ENCODE results near the gene EHMT2.
"Not testable (repeated sequence)": the region's sequence is repeated elsewhere in the genome, so short reads cannot be mapped to it uniquely, and the experiment has no call there.

The EHMT2 gene

GRCh38 chr6:31897612-31898382 is at the start of gene EHMT2:
TSS of gene EHMT2 (minus strand) at chr6:31897698. CDS start at chr6:31897677, 21 bp downstream.
- peak; percentile 88 for DNase-seq (ENCODE audit: low spot score)

GRCh38 chr6:31947070-31947675 is 49.7 kb upstream of the EHMT2 start:
- no peak for DNase-seq (ENCODE audit: low spot score)

GRCh38 chr6:31946370-31946885 is 48.9 kb upstream of the EHMT2 start:
- no peak for DNase-seq (ENCODE audit: low spot score)

GRCh38 chr6:31945507-31946369 is 48.2 kb upstream of the EHMT2 start, which contains the start of gene CFB:
TSS of gene CFB (plus strand) at chr6:31946095. CDS start at chr6:31946222, 127 bp downstream.
- no peak for DNase-seq (ENCODE audit: low spot score)

- DNase-seq (ENCODE audit: low spot score), result no peak
These were observed 47.6 kb upstream of the EHMT2 start for GRCh38 chr6:31945154-31945506.

- DNase-seq (ENCODE audit: low spot score), result no peak
These were observed 46.2 kb upstream of the EHMT2 start for GRCh38 chr6:31943742-31944141.

GRCh38 chr6:31940256-31940664 is 42.8 kb upstream of the EHMT2 start:
- no peak for DNase-seq (ENCODE audit: low spot score)

GRCh38 chr6:31935823-31936222 is 38.3 kb upstream of the EHMT2 start:
- DNase-seq (ENCODE audit: low spot score), result no peak

GRCh38 chr6:31935021-31935420 is 37.5 kb upstream of the EHMT2 start:
- DNase-seq (ENCODE audit: low spot score), result no peak

- no peak for DNase-seq (ENCODE audit: low spot score)
These were observed 36.0 kb upstream of the EHMT2 start for GRCh38 chr6:31933537-31933936.

- not testable (repeated sequence) for DNase-seq (ENCODE audit: low spot score)
These were observed 34.6 kb upstream of the EHMT2 start for GRCh38 chr6:31932137-31932536.

- DNase-seq (ENCODE audit: low spot score), result no peak
These were observed 33.5 kb upstream of the EHMT2 start for GRCh38 chr6:31930962-31931361.

- DNase-seq (ENCODE audit: low spot score), result no peak
These were observed 31.1 kb upstream of the EHMT2 start for GRCh38 chr6:31928672-31928939.

GRCh38 chr6:31927863-31928671 is 30.6 kb upstream of the EHMT2 start:
- DNase-seq (ENCODE audit: low spot score), result no peak

- no peak for DNase-seq (ENCODE audit: low spot score)
These were observed 29.9 kb upstream of the EHMT2 start, which contains the start of gene C2 for GRCh38 chr6:31927242-31927862. TSS of gene C2 (plus strand) at chr6:31927717. CDS start at chr6:31927753, 36 bp downstream.

- DNase-seq (ENCODE audit: low spot score), result peak; percentile 43
These were observed 25.4 kb upstream of the EHMT2 start for GRCh38 chr6:31922942-31923341.

- DNase-seq (ENCODE audit: low spot score), result no peak
These were observed 23.3 kb upstream of the EHMT2 start for GRCh38 chr6:31920811-31921210.

GRCh38 chr6:31919624-31920303 is 22.3 kb upstream of the EHMT2 start:
- no peak for DNase-seq (ENCODE audit: low spot score)

- no peak for DNase-seq (ENCODE audit: low spot score)
These were observed 20.7 kb upstream of the EHMT2 start for GRCh38 chr6:31918069-31918720.

GRCh38 chr6:31915756-31916155 is 18.3 kb upstream of the EHMT2 start:
- DNase-seq (ENCODE audit: low spot score), result no peak

Measured in cerebellar cortex (tissue), 1 donor.